ENCODE data around the gene LCE4A.

LCE4A gene

DNA sequence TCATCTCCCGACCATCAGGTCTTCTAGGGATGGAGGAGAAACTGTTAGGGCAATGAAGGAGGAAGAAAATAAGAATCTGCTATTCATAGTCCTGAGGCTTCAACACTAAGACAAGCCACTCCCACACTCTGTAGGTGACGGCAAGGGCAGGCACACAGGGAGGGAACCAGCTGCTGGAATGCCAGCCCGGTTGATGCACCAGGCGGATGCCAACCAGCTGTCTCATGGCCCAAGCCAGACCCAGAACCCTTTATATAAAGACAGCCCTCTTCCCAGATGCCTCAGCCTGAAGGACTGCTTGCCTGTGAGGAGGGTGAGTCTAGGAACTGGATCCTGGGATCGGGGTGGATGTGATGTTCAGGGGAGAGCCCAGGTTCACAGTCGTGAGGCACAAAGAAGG is 49.8 kb downstream of the LCE4A start, which contains the start of gene KPRP:
TSS of gene KPRP (plus strand) at position 279 of the 400 bp plus-strand sequence. CDS start 1,564 bp downstream, outside the sequence.
- H3K36me3 ChIP-seq (ENCODE audit: control insufficient read depth, low read length) = no peaks in the 10 kb centered on the region
- no peaks in the 10 kb centered on the region for H3K9me3 ChIP-seq (ENCODE audit: control insufficient read depth, insufficient read depth, low read length)
- H3K27ac ChIP-seq (ENCODE audit: low read depth, low read length) = no peak within 1 kb of the TSS
- H3K4me3 ChIP-seq (ENCODE audit: low read length) = no peak within 1 kb of the TSS
- TF ChIP-seq, protein P1, sequence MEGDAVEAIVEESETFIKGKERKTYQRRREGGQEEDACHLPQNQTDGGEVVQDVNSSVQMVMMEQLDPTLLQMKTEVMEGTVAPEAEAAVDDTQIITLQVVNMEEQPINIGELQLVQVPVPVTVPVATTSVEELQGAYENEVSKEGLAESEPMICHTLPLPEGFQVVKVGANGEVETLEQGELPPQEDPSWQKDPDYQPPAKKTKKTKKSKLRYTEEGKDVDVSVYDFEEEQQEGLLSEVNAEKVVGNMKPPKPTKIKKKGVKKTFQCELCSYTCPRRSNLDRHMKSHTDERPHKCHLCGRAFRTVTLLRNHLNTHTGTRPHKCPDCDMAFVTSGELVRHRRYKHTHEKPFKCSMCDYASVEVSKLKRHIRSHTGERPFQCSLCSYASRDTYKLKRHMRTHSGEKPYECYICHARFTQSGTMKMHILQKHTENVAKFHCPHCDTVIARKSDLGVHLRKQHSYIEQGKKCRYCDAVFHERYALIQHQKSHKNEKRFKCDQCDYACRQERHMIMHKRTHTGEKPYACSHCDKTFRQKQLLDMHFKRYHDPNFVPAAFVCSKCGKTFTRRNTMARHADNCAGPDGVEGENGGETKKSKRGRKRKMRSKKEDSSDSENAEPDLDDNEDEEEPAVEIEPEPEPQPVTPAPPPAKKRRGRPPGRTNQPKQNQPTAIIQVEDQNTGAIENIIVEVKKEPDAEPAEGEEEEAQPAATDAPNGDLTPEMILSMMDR (IDR thresholded peaks at IDR 0.05; ENCODE audit: low read depth, low read length, poor library complexity, severe bottlenecking) = no peak
- TF ChIP-seq EZH2phosphoT487 (IDR thresholded peaks at IDR 0.05; ENCODE audit: borderline replicate concordance, low read length) = no peak
- no peaks in the 10 kb centered on the region for H3K4me1 ChIP-seq (ENCODE audit: control insufficient read depth, low read length)
- H3K4me2 ChIP-seq (ENCODE audit: low read length) = no peak within 1 kb of the TSS
- no peaks in the 10 kb centered on the region for H4K20me1 ChIP-seq (ENCODE audit: control insufficient read depth, insufficient read depth, low read depth, low read length)
- no peaks in the 10 kb centered on the region for H3K9me2 ChIP-seq (replicated peaks; ENCODE audit: control insufficient read depth, low read length)
- H3F3A ChIP-seq (ENCODE audit: control insufficient read depth, insufficient read depth) = no peaks in the 10 kb centered on the region
- no peaks in the 10 kb centered on the region for H3K27me3 ChIP-seq (ENCODE audit: control insufficient read depth, low read length)
- H3K79me2 ChIP-seq (ENCODE audit: control insufficient read depth, low read length) = no peaks in the 10 kb centered on the region

DNA sequence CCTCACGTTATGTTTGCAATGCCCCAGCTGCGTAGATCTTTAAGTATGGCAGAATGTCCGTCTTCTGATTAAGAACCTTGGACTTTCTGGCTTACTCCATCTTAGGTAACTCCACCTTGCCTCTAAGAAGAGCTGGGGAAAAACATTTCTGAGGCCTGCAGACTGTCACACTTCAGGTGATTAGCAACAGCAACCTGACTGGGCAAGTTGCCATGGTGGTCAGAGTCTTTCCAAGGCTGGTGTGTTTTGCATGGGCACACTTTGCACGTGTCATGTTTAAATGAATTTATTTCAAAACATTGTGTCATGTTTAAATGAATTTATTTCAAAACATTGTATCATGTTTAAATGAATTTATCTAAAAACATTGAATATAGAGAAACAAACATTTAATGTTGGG is 50.7 kb downstream of the LCE4A start:
- no peak overlapping the region for H3K4me2 ChIP-seq (ENCODE audit: low read length)
- no peaks in the 10 kb centered on the region for H3F3A ChIP-seq (ENCODE audit: control insufficient read depth, insufficient read depth)
- H3K9me3 ChIP-seq (ENCODE audit: control insufficient read depth, insufficient read depth, low read length) = no peaks in the 10 kb centered on the region
- no peaks in the 10 kb centered on the region for H4K20me1 ChIP-seq (ENCODE audit: control insufficient read depth, insufficient read depth, low read depth, low read length)
- H3K4me1 ChIP-seq (ENCODE audit: control insufficient read depth, low read length) = no peaks in the 10 kb centered on the region
- H3K79me2 ChIP-seq (ENCODE audit: control insufficient read depth, low read length) = no peaks in the 10 kb centered on the region
- no peaks in the 10 kb centered on the region for H3K9me2 ChIP-seq (replicated peaks; ENCODE audit: control insufficient read depth, low read length)
- no peaks in the 10 kb centered on the region for H3K27me3 ChIP-seq (ENCODE audit: control insufficient read depth, low read length)
- H3K27ac ChIP-seq (ENCODE audit: low read depth, low read length) = no peak overlapping the region
- no peak overlapping the region for H3K4me3 ChIP-seq (ENCODE audit: low read length)
- TF ChIP-seq, protein P1 (IDR thresholded peaks at IDR 0.05; ENCODE audit: low read depth, low read length, poor library complexity, severe bottlenecking) = no peak
- no peak for TF ChIP-seq EZH2phosphoT487 (IDR thresholded peaks at IDR 0.05; ENCODE audit: borderline replicate concordance, low read length)
- no peaks in the 10 kb centered on the region for H3K36me3 ChIP-seq (ENCODE audit: control insufficient read depth, low read length)

Measured in DOHH2 (cell line).